Measurements from ENCODE around the gene HNRNPK. TPM values are rescaled to one million over a fixed set of nuclear protein-coding genes. Genes with fewer than 3 reads are reported as not detected.

Gene HNRNPK
- 716 and 720 TPM in 2 replicates for total RNA-seq
- long read RNA-seq, partial matches to known transcripts, result 102 of 2,614 reads
- long read RNA-seq, other reads (novel, unspliced or antisense), result 2,511 of 2,614 reads

GRCh38 chr9:83979812-83980394, at the start of gene HNRNPK:
TSS of gene HNRNPK (minus strand) at chr9:83980215. CDS start at chr9:83978252, 1,963 bp downstream.
- Mint-ChIP-seq H3K4me3 (ENCODE audit: low read depth) (peak within 1 kb of the TSS; percentile 98), H3K4me1 (ENCODE audit: low read depth) (peaks cover 28% of the 10 kb centered on the region), H3K36me3 (ENCODE audit: insufficient read depth) (peaks cover 34% of the 10 kb centered on the region), H3K9me3 (ENCODE audit: low read depth) (no peaks in the 10 kb centered on the region), H3K27ac (peak within 1 kb of the TSS; percentile 100), H3K27me3 (no peaks in the 10 kb centered on the region)
- peak; percentile 99 for DNase-seq (ENCODE audit: low spot score, unreplicated experiment)
- no peak for TF ChIP-seq CTCF (IDR thresholded peaks at IDR 0.05; ENCODE audit: unreplicated experiment)

- no peak for DNase-seq (ENCODE audit: low spot score, unreplicated experiment)
- H3K9me3 Mint-ChIP-seq (ENCODE audit: low read depth), result no peaks in the 10 kb centered on the region
- no peak overlapping the region for H3K27ac Mint-ChIP-seq
- no peaks in the 10 kb centered on the region for H3K27me3 Mint-ChIP-seq
- H3K4me3 Mint-ChIP-seq (ENCODE audit: low read depth), result no peak overlapping the region
- TF ChIP-seq CTCF (IDR thresholded peaks at IDR 0.05; ENCODE audit: unreplicated experiment), result no peak
- H3K36me3 Mint-ChIP-seq (ENCODE audit: insufficient read depth), result no peaks in the 10 kb centered on the region
- H3K4me1 Mint-ChIP-seq (ENCODE audit: low read depth), result no peaks in the 10 kb centered on the region
Observed at GRCh38 chr9:84027201-84027600, 47.2 kb upstream of the HNRNPK start.

- no peak overlapping the region for H3K4me3 Mint-ChIP-seq (ENCODE audit: low read depth)
- no peaks in the 10 kb centered on the region for H3K9me3 Mint-ChIP-seq (ENCODE audit: low read depth)
- no peak overlapping the region for H3K27ac Mint-ChIP-seq
Observed at GRCh38 chr9:84024041-84024575, 44.1 kb upstream of the HNRNPK start.

GRCh38 chr9:84007662-84008061, 27.6 kb upstream of the HNRNPK start:
- Mint-ChIP-seq H3K27ac (no peak overlapping the region), H3K27me3 (no peaks in the 10 kb centered on the region), H3K4me3 (ENCODE audit: low read depth) (no peak overlapping the region), H3K9me3 (ENCODE audit: low read depth) (no peaks in the 10 kb centered on the region), H3K36me3 (ENCODE audit: insufficient read depth) (peaks cover 1% of the 10 kb centered on the region), H3K4me1 (ENCODE audit: low read depth) (no peaks in the 10 kb centered on the region)
- DNase-seq (ENCODE audit: low spot score, unreplicated experiment), result no peak
- no peak for TF ChIP-seq CTCF (IDR thresholded peaks at IDR 0.05; ENCODE audit: unreplicated experiment)

More at GRCh38 chr9:84024041-84024575, 44.1 kb upstream of the HNRNPK start:
- no peak for TF ChIP-seq CTCF (IDR thresholded peaks at IDR 0.05; ENCODE audit: unreplicated experiment)
- no peak for DNase-seq (ENCODE audit: low spot score, unreplicated experiment)
- Mint-ChIP-seq H3K27me3 (no peaks in the 10 kb centered on the region), H3K4me1 (ENCODE audit: low read depth) (no peaks in the 10 kb centered on the region), H3K36me3 (ENCODE audit: insufficient read depth) (no peaks in the 10 kb centered on the region)

GRCh38 chr9:84003246-84003645, 23.2 kb upstream of the HNRNPK start:
- no peak for DNase-seq (ENCODE audit: low spot score, unreplicated experiment)
- Mint-ChIP-seq H3K9me3 (ENCODE audit: low read depth) (no peaks in the 10 kb centered on the region), H3K36me3 (ENCODE audit: insufficient read depth) (peaks cover 9% of the 10 kb centered on the region), H3K4me1 (ENCODE audit: low read depth) (peaks cover 6% of the 10 kb centered on the region), H3K4me3 (ENCODE audit: low read depth) (no peak overlapping the region), H3K27ac (no peak overlapping the region), H3K27me3 (no peaks in the 10 kb centered on the region)
- no peak for TF ChIP-seq CTCF (IDR thresholded peaks at IDR 0.05; ENCODE audit: unreplicated experiment)

Measured in progenitor cell of endocrine pancreas (in vitro differentiated cells).